KBM-7 (cell line): ENCODE results near the gene UBE2E2.

Source experiments
- DNase-seq: peaks from one replicate; pipeline ENCODE4 v3.0.0-alpha.2; 2015
- in situ Hi-C: fragments of 300-500 bp; cut with MboI; formaldehyde crosslinking; loops from 2 replicates; pipeline ENCODE4 v1.14.3; 2020; ENCODE audit warnings: low sequenced_read_pairs, low pct_unique_long_range_greater_than_20kb, mixed read lengths

Gene UBE2E2

GRCh38 chr3:23263796-23264195 is 60.7 kb downstream of the UBE2E2 start:
- DNase-seq = no peak
- in situ Hi-C loops = no loop called here

GRCh38 chr3:23264413-23264812 is 61.3 kb downstream of the UBE2E2 start:
- no peak for DNase-seq

GRCh38 chr3:23270423-23270822 is 67.3 kb downstream of the UBE2E2 start:
- in situ Hi-C loops = no loop called here
- DNase-seq = no peak

More at GRCh38 chr3:23264413-23264812, 61.3 kb downstream of the UBE2E2 start:
- in situ Hi-C loops = no loop called here

- in situ Hi-C loops = no loop called here
- no peak for DNase-seq
Observed at GRCh38 chr3:23271876-23272741, 69.0 kb downstream of the UBE2E2 start.

- in situ Hi-C loops = no loop called here
- DNase-seq = no peak
Observed at GRCh38 chr3:23272820-23273219, 69.7 kb downstream of the UBE2E2 start.

- in situ Hi-C loops = no loop called here
- no peak for DNase-seq
Observed at GRCh38 chr3:23275061-23275460, 71.9 kb downstream of the UBE2E2 start.

GRCh38 chr3:23275814-23276213 is 72.7 kb downstream of the UBE2E2 start:
- in situ Hi-C loops = no loop called here
- no peak for DNase-seq

- DNase-seq = no peak
- in situ Hi-C loops = no loop called here
Observed at GRCh38 chr3:23276913-23277658, 74.0 kb downstream of the UBE2E2 start.

- in situ Hi-C loops = no loop called here
- no peak for DNase-seq
Observed at GRCh38 chr3:23277688-23278087, 74.6 kb downstream of the UBE2E2 start.

- in situ Hi-C loops = no loop called here
- no peak for DNase-seq
Observed at GRCh38 chr3:23283625-23284024, 80.5 kb downstream of the UBE2E2 start.

GRCh38 chr3:23288286-23288685 is 85.2 kb downstream of the UBE2E2 start:
- no peak for DNase-seq
- in situ Hi-C loops = no loop called here

- in situ Hi-C loops = no loop called here
- DNase-seq = no peak
Observed at GRCh38 chr3:23288715-23289114, 85.6 kb downstream of the UBE2E2 start.

- no peak for DNase-seq
- in situ Hi-C loops = no loop called here
Observed at GRCh38 chr3:23292432-23292831, 89.3 kb downstream of the UBE2E2 start.

- in situ Hi-C loops = no loop called here
- DNase-seq = no peak
Observed at GRCh38 chr3:23294770-23295387, 91.8 kb downstream of the UBE2E2 start.

- DNase-seq = no peak
- in situ Hi-C loops = no loop called here
Observed at GRCh38 chr3:23301819-23302218, 98.7 kb downstream of the UBE2E2 start.

- in situ Hi-C loops = no loop called here
- no peak for DNase-seq
Observed at GRCh38 chr3:23302271-23302670, 99.1 kb downstream of the UBE2E2 start.

- DNase-seq = no peak
- in situ Hi-C loops = no loop called here
Observed at GRCh38 chr3:23303601-23304217, 100.6 kb downstream of the UBE2E2 start.

- DNase-seq = no peak
- in situ Hi-C loops = no loop called here
Observed at GRCh38 chr3:23304424-23304823, 101.3 kb downstream of the UBE2E2 start.

GRCh38 chr3:23308986-23309625 is 106.0 kb downstream of the UBE2E2 start:
- no peak for DNase-seq
- in situ Hi-C loops = no loop called here
